Panc1 (cell line): Measurements from ENCODE around the gene FGD2. TPM values are rescaled to one million over a fixed set of nuclear protein-coding genes. Genes with fewer than 3 reads are reported as not detected.

Experiments
- ATAC-seq: fragments of 200-7000 bp; cut with Tn5 transposase; 2 replicates; pipeline ENCODE4 v1.9.1; 2020; ENCODE audit warnings: mild to moderate bottlenecking, moderate library complexity
- BruUV-seq: library from RNA; stranded (reverse); fragments of 400-500 nt; replicated peaks from 2 replicates; lab custom pipeline; 2021; lab: Mats Ljungman, UMichigan
- CTCF ChIA-PET: fragments of 300-600 bp; sonication (Branson Sonifier 250); formaldehyde crosslinking; loops from one replicate; lab custom pipeline; 2022; ENCODE audit warnings: antibody characterized with exemption; lab: Charles Lee
- POLR2A ChIA-PET: fragments of 300-600 bp; sonication (Branson Sonifier 250); formaldehyde crosslinking; loops from one replicate; lab custom pipeline; 2022; ENCODE audit warnings: antibody characterized with exemption; lab: Charles Lee
- DNase-seq: peaks from one replicate; pipeline ENCODE4 v3.0.0-alpha.2; 2010; ENCODE audit warnings: low read depth, low spot score
- H3K27ac ChIP-seq: 2 replicates; pipeline ENCODE4 v1.5.1; 2011; ENCODE audit warnings: mild to moderate bottlenecking, low read length, inconsistent platforms
- H3K27me3 ChIP-seq: fragments of 200-500 bp; sonication (Bioruptor generic); 2 replicates; pipeline ENCODE4 v1.6.0; 2014; ENCODE audit warnings: low read length, inconsistent platforms; ENCODE audit not compliant: control insufficient read depth, insufficient read depth
- H3K36me3 ChIP-seq: fragments of 200-500 bp; sonication (Bioruptor generic); 2 replicates; pipeline ENCODE4 v1.5.1; 2014; ENCODE audit warnings: inconsistent platforms, mild to moderate bottlenecking, low read length, moderate library complexity; ENCODE audit not compliant: control insufficient read depth, insufficient read depth
- H3K4me1 ChIP-seq: 2 replicates; pipeline ENCODE4 v1.5.1; 2011; ENCODE audit warnings: inconsistent platforms, mild to moderate bottlenecking, low read length, moderate library complexity; ENCODE audit not compliant: control insufficient read depth, insufficient read depth
- H3K4me3 ChIP-seq, 2 experiments: 2 replicates each; pipeline ENCODE4 v1.5.1; 2011 to 2012; ENCODE audit warnings: low read depth in 2 of 2, low read length in 2 of 2, mild to moderate bottlenecking in 2 of 2, inconsistent platforms in 1 of 2, moderate library complexity in 1 of 2
- H3K9me3 ChIP-seq: fragments of 200-500 bp; sonication (Bioruptor generic); 2 replicates; pipeline ENCODE4 v1.5.1; 2014; ENCODE audit warnings: low read depth, mild to moderate bottlenecking, inconsistent platforms, low read length, moderate library complexity; ENCODE audit not compliant: control insufficient read depth, insufficient read depth
- CTCF ChIP-seq: fragments of 450-650 bp; IDR thresholded peaks from 2 replicates; pipeline ENCODE4 v1.5.1; 2017; ENCODE audit warnings: mild to moderate bottlenecking
- POLR2AphosphoS5 ChIP-seq: IDR thresholded peaks from 2 replicates; pipeline ENCODE4 v1.6.1; 2012; ENCODE audit warnings: mild to moderate bottlenecking, low read depth, low read length, moderate library complexity
- REST ChIP-seq, 2 experiments: IDR thresholded peaks; 2 replicates each; pipeline ENCODE4 v1.6.1; 2011 to 2012; ENCODE audit warnings: low read depth in 2 of 2, control low read depth in 1 of 2, low read length in 1 of 2, mild to moderate bottlenecking in 1 of 2, moderate library complexity in 1 of 2; ENCODE audit not compliant: insufficient read depth in 1 of 2
- SIN3A ChIP-seq: IDR thresholded peaks from 2 replicates; pipeline ENCODE4 v1.6.1; 2012; ENCODE audit warnings: low read depth, mild to moderate bottlenecking, low read length, moderate library complexity, borderline replicate concordance; ENCODE audit not compliant: insufficient read depth
- TCF7L2 ChIP-seq: IDR thresholded peaks from 2 replicates; pipeline ENCODE4 v1.6.1; 2011; ENCODE audit warnings: mild to moderate bottlenecking, low read depth, low read length, inconsistent platforms
- in situ Hi-C: cut with HindIII; loops from 2 replicates; pipeline ENCODE4 v1.10.0; 2016; ENCODE audit warnings: low sequenced_read_pairs, low pct_unique_long_range_greater_than_20kb
- intact Hi-C: fragments of 100-400 bp; cut with micrococcal nuclease; formaldehyde crosslinking; loops from one replicate; pipeline ENCODE4 v1.10.0; 2022; ENCODE audit not compliant: unreplicated experiment
- total RNA-seq: library from RNA; stranded (reverse); gene quantifications from one replicate; pipeline ENCODE4 v1.2.1, GENCODE V29; 2021; ENCODE audit not compliant: unreplicated experiment

Gene FGD2
- total RNA-seq, 1 experiment from 2014 or later, result 0.10 TPM

- ChIA-PET CTCF (no interaction called here), POLR2A (interaction anchor here (0.7 kb wide), 1 partner anchor 496 kb away, joined by 10 read pairs; no protein-coding TSS in a partner anchor)
- in situ Hi-C loops, result no loop called here
Measured at GRCh38 chr6:37011656-37012378, 6.4 kb downstream of the FGD2 start.

More at GRCh38 chr6:37011656-37012378, 6.4 kb downstream of the FGD2 start:
- TF ChIP-seq SIN3A, result no peak
- no peak for TF ChIP-seq CTCF
- no peak for TF ChIP-seq TCF7L2
- no peak for TF ChIP-seq POLR2AphosphoS5
- no peak for TF ChIP-seq REST (IDR thresholded peaks at IDR 0.05; ENCODE audit: insufficient read depth in 1 of 2, low read depth in 2 of 2, low read length in 1 of 2)
- intact Hi-C loops, result no loop called here
- H3K4me1 ChIP-seq, result no peaks in the 10 kb centered on the region
- no peaks in the 10 kb centered on the region for H3K36me3 ChIP-seq
- ATAC-seq (no peak), DNase-seq (no peak)
- no peaks in the 10 kb centered on the region for H3K27me3 ChIP-seq
- no peak overlapping the region for H3K27ac ChIP-seq
- H3K9me3 ChIP-seq, result no peaks in the 10 kb centered on the region
- H3K4me3 ChIP-seq, result no peak overlapping the region
- BruUV-seq, result no TSS peak
